AG20443 (cell line): Measurements from ENCODE around the gene MYOF.
A peak's percentile ranks its signal among the peaks of the same experiment; 100 is the strongest.
"Not testable (repeated sequence)": the region's sequence is repeated elsewhere in the genome, so short reads cannot be mapped to it uniquely, and the experiment has no call there.

Experiments
- DNase-seq: peaks from one replicate; pipeline ENCODE4 v3.0.0; 2012; ENCODE audit warnings: low spot score, mixed read lengths

MYOF gene

GRCh38 chr10:93385345-93385744 is 96.8 kb downstream of the MYOF start:
- DNase-seq: no peak

- DNase-seq: no peak
Observed at GRCh38 chr10:93384006-93384405, 98.1 kb downstream of the MYOF start.

GRCh38 chr10:93383562-93383981 is 98.6 kb downstream of the MYOF start:
- DNase-seq: peak; percentile 92

- DNase-seq: peak; percentile 58
Observed at GRCh38 chr10:93379731-93380575, 102.2 kb downstream of the MYOF start.

GRCh38 chr10:93378997-93379730 is 103.0 kb downstream of the MYOF start:
- no peak for DNase-seq

- DNase-seq: no peak
Observed at GRCh38 chr10:93378039-93378438, 104.1 kb downstream of the MYOF start.

GRCh38 chr10:93376372-93377293 is 105.5 kb downstream of the MYOF start:
- DNase-seq: peak; percentile 83

GRCh38 chr10:93370961-93371360 is 111.2 kb downstream of the MYOF start:
- DNase-seq: no peak

GRCh38 chr10:93369588-93370164 is 112.5 kb downstream of the MYOF start:
- no peak for DNase-seq

GRCh38 chr10:93368210-93368609 is 113.9 kb downstream of the MYOF start:
- no peak for DNase-seq

GRCh38 chr10:93367664-93368063 is 114.5 kb downstream of the MYOF start:
- no peak for DNase-seq

- DNase-seq: no peak
Observed at GRCh38 chr10:93364966-93365365, 117.2 kb downstream of the MYOF start.

- no peak for DNase-seq
Observed at GRCh38 chr10:93363891-93364648, 118.1 kb downstream of the MYOF start.

GRCh38 chr10:93358398-93358797 is 123.7 kb downstream of the MYOF start:
- not testable (repeated sequence) for DNase-seq

GRCh38 chr10:93357680-93358079 is 124.5 kb downstream of the MYOF start:
- DNase-seq: peak; percentile 34

GRCh38 chr10:93356516-93356915 is 125.6 kb downstream of the MYOF start:
- no peak for DNase-seq

- DNase-seq: peak; percentile 57
Observed at GRCh38 chr10:93352638-93353383, 129.3 kb downstream of the MYOF start.

- DNase-seq: no peak
Observed at GRCh38 chr10:93346694-93347093, 135.4 kb downstream of the MYOF start.

- peak; percentile 20 for DNase-seq
Observed at GRCh38 chr10:93346108-93346507, 136.0 kb downstream of the MYOF start.

GRCh38 chr10:93344691-93345090 is 137.4 kb downstream of the MYOF start:
- no peak for DNase-seq
